ENCODE results near the gene HEPN1. TPM values are rescaled to one million over a fixed set of nuclear protein-coding genes. Genes with fewer than 3 reads are reported as not detected.

HEPN1 gene
- total and polyA plus RNA-seq, 10 of the 15 experiments (the other 5 are each of a cell fraction or from before 2014, with no cell fraction given), result not detected

DNA sequence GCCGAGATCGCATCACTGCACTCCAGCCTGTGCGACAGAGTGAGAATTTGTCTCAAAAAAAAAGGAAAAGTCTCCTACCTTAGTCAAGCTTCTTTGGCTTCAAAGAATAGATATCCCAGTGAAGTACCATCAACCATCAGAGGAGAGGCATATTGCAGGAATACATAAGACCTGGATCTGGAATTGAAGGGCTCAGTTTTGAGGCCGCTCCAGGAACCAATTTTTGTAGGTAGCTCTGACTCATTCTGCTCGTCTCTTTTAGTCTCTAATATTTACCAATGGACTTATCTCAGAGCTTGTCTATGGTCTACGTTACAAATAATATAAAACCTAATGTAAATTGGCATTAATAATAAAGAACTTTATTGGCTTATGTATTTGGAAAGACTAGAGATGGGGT, 26.8 kb downstream of the HEPN1 start (continued):
- TF ChIP-seq, protein P1, sequence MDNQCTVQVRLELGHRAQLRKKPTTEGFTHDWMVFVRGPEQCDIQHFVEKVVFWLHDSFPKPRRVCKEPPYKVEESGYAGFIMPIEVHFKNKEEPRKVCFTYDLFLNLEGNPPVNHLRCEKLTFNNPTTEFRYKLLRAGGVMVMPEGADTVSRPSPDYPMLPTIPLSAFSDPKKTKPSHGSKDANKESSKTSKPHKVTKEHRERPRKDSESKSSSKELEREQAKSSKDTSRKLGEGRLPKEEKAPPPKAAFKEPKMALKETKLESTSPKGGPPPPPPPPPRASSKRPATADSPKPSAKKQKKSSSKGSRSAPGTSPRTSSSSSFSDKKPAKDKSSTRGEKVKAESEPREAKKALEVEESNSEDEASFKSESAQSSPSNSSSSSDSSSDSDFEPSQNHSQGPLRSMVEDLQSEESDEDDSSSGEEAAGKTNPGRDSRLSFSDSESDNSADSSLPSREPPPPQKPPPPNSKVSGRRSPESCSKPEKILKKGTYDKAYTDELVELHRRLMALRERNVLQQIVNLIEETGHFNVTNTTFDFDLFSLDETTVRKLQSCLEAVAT (IDR thresholded peaks at IDR 0.05), result no peak
- TF ChIP-seq CTCF (IDR thresholded peaks at IDR 0.05 in 2 of 3, conservative IDR thresholded peaks at IDR 0.05 in 1 of 3; ENCODE audit: control insufficient read depth in 2 of 3, extremely low read depth in 1 of 3, insufficient read depth in 1 of 3, low read depth in 3 of 3, low read length in 3 of 3) (no peak), CEBPB (IDR thresholded peaks at IDR 0.05; ENCODE audit: borderline replicate concordance in 1 of 2, low read depth in 2 of 2, low read length in 2 of 2) (no peak), BHLHE40 (IDR thresholded peaks at IDR 0.05; ENCODE audit: borderline replicate concordance in 1 of 2, low read depth in 2 of 2, low read length in 1 of 2) (no peak), ZBTB33 (IDR thresholded peaks at IDR 0.05) (no peak)

DNA sequence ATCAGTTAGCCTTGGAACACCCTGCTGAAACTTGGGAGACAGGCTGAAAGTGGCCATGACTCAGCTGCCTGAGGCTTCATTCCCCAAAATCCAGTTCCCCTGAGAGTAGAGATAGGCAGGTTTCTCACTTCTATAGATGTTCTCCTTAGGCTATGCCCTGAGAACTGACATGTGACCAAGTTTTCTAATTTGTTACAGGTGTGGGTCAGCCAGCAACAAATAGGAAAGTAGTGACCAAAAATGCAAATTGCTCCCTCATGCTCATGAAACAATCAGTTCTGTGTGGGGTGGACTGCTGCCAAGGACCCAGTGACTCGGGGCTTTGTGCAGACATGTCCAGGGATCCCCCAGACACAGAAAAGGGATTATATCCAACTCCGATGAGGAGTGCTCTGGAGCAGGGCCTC, 27.7 kb downstream of the HEPN1 start:
- Histone ChIP-seq H3K9me3 (replicated peaks; ENCODE audit: control insufficient read depth, insufficient read depth, low read length) (no peaks in the 10 kb centered on the region), H3K79me2 (ENCODE audit: control insufficient read depth, insufficient read depth, low read length) (no peaks in the 10 kb centered on the region), H3K4me2 (ENCODE audit: control insufficient read depth, insufficient read depth) (no peak overlapping the region), H3K27me3 (replicated peaks in 1 of 2; ENCODE audit: control insufficient read depth in 2 of 2, insufficient read depth in 2 of 2, low read length in 1 of 2) (no peaks in the 10 kb centered on the region), H3K4me1 (ENCODE audit: control insufficient read depth, insufficient read depth, low read length) (no peaks in the 10 kb centered on the region), H3K9ac (ENCODE audit: control insufficient read depth, insufficient read depth, low read length) (no peak overlapping the region), H3K4me3 (no peak overlapping the region), H3K36me3 (ENCODE audit: control insufficient read depth in 2 of 2, insufficient read depth in 2 of 2, low read length in 1 of 2) (no peaks in the 10 kb centered on the region), H4K20me1 (ENCODE audit: control insufficient read depth, insufficient read depth) (no peaks in the 10 kb centered on the region), H2AFZ (ENCODE audit: control insufficient read depth, low read depth, low read length) (no peak overlapping the region), H3K27ac (ENCODE audit: control insufficient read depth, insufficient read depth) (no peak overlapping the region)
- BruUV-seq (replicated peaks), result no TSS peak
- WGBS (ENCODE audit: insufficient coverage, insufficient replicate concordance, low lambda C conversion rate, missing lambda C conversion rate), result 45% methylated on average over 2 of the region's 2 CpGs
- ChIA-PET POLR2A (no interaction called here), SMC1A (ENCODE audit: uncharacterized antibody, unreplicated experiment) (no interaction called here), CTCF (no interaction called here), RAD21 (ENCODE audit: unreplicated experiment) (no interaction called here)
- FAIRE-seq (no peak), DNase-seq (ENCODE audit: low read depth, low spot score) (no peak), ATAC-seq (no peak)
- intact Hi-C loops (cut with micrococcal nuclease; ENCODE audit: unreplicated experiment) (no loop called here), in situ Hi-C loops (cut with MboI) (no loop called here)
- no peak for TF ChIP-seq CEBPB (IDR thresholded peaks at IDR 0.05; ENCODE audit: borderline replicate concordance in 1 of 2, low read depth in 2 of 2, low read length in 2 of 2)
- no peak for TF ChIP-seq CBX3 (IDR thresholded peaks at IDR 0.05; ENCODE audit: borderline replicate concordance, low read depth)
- TF ChIP-seq NR2C2 (IDR thresholded peaks at IDR 0.05; ENCODE audit: borderline replicate concordance, control insufficient read depth, insufficient read length, low read depth), result no peak
- TF ChIP-seq BHLHE40 (IDR thresholded peaks at IDR 0.05; ENCODE audit: borderline replicate concordance in 1 of 2, low read depth in 2 of 2, low read length in 1 of 2), result no peak
- TF ChIP-seq ELK1 (IDR thresholded peaks at IDR 0.05; ENCODE audit: low read depth, low read length), result no peak
- TF ChIP-seq, protein P2, sequence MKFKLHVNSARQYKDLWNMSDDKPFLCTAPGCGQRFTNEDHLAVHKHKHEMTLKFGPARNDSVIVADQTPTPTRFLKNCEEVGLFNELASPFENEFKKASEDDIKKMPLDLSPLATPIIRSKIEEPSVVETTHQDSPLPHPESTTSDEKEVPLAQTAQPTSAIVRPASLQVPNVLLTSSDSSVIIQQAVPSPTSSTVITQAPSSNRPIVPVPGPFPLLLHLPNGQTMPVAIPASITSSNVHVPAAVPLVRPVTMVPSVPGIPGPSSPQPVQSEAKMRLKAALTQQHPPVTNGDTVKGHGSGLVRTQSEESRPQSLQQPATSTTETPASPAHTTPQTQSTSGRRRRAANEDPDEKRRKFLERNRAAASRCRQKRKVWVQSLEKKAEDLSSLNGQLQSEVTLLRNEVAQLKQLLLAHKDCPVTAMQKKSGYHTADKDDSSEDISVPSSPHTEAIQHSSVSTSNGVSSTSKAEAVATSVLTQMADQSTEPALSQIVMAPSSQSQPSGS (IDR thresholded peaks at IDR 0.05; ENCODE audit: low read length), result no peak
- TF ChIP-seq JUND (IDR thresholded peaks at IDR 0.05; ENCODE audit: low read depth, low read length), result no peak
- no peak for TF ChIP-seq RAD21 (IDR thresholded peaks at IDR 0.05; ENCODE audit: insufficient read depth, low read depth, low read length)
- TF ChIP-seq KAT2A (conservative IDR thresholded peaks at IDR 0.05; ENCODE audit: control insufficient read depth, low read depth, low read length), result no peak
- TF ChIP-seq ZZZ3 (IDR thresholded peaks at IDR 0.05; ENCODE audit: control insufficient read depth, insufficient read length, low read depth), result no peak

All from GM12878 (cell line).